Ascending aorta (tissue), 2 donors: Measurements from ENCODE around the gene MRM2. TPM values are rescaled to one million over a fixed set of nuclear protein-coding genes. Genes with fewer than 3 reads are reported as not detected.

Experiments
- DNase-seq, 2 donors: peaks; one replicate each; pipeline ENCODE4 v3.0.0-alpha.2; 2019; ENCODE audit warnings: low spot score in 2 of 2
- H3K27ac ChIP-seq, 2 donors: fragments of 200-600 bp; sonication (generic); one replicate each; pipeline ENCODE4 v1.5.1; 2016 to 2017; ENCODE audit warnings: mild to moderate bottlenecking in 1 of 2
- H3K27me3 ChIP-seq: fragments of 200-600 bp; sonication (generic); one replicate; pipeline ENCODE4 v1.5.1; 2017
- H3K36me3 ChIP-seq, 2 donors: fragments of 200-600 bp; sonication (generic); one replicate each; pipeline ENCODE4 v1.5.1; 2016
- H3K4me1 ChIP-seq, 2 donors: fragments of 200-600 bp; sonication (generic); one replicate each; pipeline ENCODE4 v1.5.1; 2016 to 2017; ENCODE audit warnings: mild to moderate bottlenecking in 1 of 2
- H3K4me3 ChIP-seq, 2 donors: fragments of 200-600 bp; sonication (generic); one replicate each; pipeline ENCODE4 v1.5.1; 2016 to 2017; ENCODE audit warnings: mild to moderate bottlenecking in 1 of 2
- H3K9me3 ChIP-seq, 2 donors: fragments of 200-600 bp; sonication (generic); one replicate each; pipeline ENCODE4 v1.5.1; 2016
- CTCF ChIP-seq, 3 experiments: fragments of 200-600 bp in 2 of 3; fragments of 450-650 bp in 1 of 3; sonication (generic) in 2 of 3; IDR thresholded peaks; one replicate each; pipeline ENCODE4 v1.5.1; 2016 to 2019; ENCODE audit warnings: antibody characterized with exemption in 3 of 3, mild to moderate bottlenecking in 1 of 3, moderate library complexity in 1 of 3
- intact Hi-C: fragments of 100-400 bp; cut with DNase I; formaldehyde crosslinking; loops from one replicate; pipeline ENCODE4 v1.15.1; 2023
- total RNA-seq: library from RNA; depleted of rRNA; stranded (reverse); fragments of >200 nt; gene quantifications from one replicate; pipeline ENCODE4 v1.1.0, GENCODE V29; 2016

The MRM2 gene
- total RNA-seq, 1 donor from 2014 or later: 6.7 TPM

DNA sequence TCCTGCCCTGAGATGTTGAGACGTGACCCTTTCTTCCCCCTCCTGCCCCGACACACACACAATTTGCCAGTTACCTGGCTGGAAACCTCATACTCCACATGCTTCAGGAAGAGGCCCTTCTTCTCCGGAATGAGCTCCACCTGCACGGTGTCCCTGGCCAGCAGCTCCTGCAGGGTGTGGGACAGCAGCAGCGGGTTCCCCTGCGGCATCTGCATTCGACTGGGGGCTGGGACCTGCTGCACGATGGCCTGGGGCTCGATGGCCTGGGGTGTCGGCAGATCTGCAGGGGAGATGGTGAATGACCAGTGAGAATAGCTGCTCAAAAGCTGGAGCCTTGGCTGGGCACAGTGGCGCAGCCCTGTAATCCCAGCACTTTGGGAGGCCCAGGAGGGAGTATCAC lies 36.0 kb upstream of the MRM2 start:
- intact Hi-C loops: no loop called here
- Histone ChIP-seq H3K27me3 (no peaks in the 10 kb centered on the region), H3K4me3 (no peak overlapping the region), H3K9me3 (no peaks in the 10 kb centered on the region), H3K4me1 (no peaks in the 10 kb centered on the region), H3K36me3 (peaks cover 12 to 20% of the 10 kb centered on the region in 2 donors), H3K27ac (no peak overlapping the region)
- no peak for DNase-seq
- no peak for TF ChIP-seq CTCF (IDR thresholded peaks at IDR 0.05)

DNA sequence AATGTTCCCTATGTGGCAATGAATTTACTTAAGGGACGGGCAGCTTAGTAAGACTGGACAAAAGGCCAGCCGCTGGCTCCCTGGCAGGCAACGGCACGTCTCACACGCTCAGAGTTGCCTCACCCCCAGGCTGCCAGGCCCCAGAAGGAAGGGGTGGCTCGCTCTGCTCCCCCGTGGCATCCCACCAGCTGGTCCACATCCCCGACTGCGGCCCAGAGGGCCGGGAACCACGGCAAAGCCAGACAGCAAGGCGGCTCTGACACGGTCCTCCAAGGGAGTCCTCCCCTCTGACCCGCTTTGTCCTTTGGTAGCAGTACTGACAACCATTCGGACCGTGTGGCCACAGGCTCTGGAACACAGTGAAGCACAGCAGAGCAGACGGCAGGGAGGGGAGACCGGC lies 34.1 kb upstream of the MRM2 start:
- H3K4me1 ChIP-seq: no peaks in the 10 kb centered on the region
- H3K9me3 ChIP-seq: no peaks in the 10 kb centered on the region
- intact Hi-C loops: no loop called here
- H3K36me3 ChIP-seq: peaks cover 15 to 30% of the 10 kb centered on the region in 2 donors
- DNase-seq: no peak
- H3K4me3 ChIP-seq: no peak overlapping the region
- no peak for TF ChIP-seq CTCF (IDR thresholded peaks at IDR 0.05)
- no peak overlapping the region for H3K27ac ChIP-seq
- H3K27me3 ChIP-seq: no peaks in the 10 kb centered on the region

DNA sequence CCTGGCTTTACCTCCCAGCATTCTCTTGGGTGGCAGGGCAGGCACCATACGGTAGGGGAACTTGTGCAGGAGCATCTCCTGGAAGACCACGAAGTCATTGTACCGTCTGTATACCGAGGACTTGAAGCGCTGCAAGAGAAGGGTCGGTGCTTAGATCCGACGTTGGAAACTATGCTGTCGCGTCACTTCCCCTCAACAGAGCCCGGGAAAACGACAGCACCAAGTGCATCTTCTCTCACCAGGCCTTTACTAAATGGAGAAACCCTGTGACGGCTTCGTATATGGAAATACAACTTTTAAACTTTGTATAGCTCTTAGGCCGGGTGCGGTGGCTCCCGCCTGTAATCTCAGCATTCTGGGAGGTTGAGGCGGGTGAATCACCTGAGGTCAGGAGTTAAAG lies 33.1 kb upstream of the MRM2 start:
- intact Hi-C loops: no loop called here
- Histone ChIP-seq H3K27me3 (no peaks in the 10 kb centered on the region), H3K36me3 (peaks cover 18 to 33% of the 10 kb centered on the region in 2 donors), H3K9me3 (no peaks in the 10 kb centered on the region), H3K27ac (no peak overlapping the region), H3K4me1 (no peaks in the 10 kb centered on the region), H3K4me3 (no peak overlapping the region)
- DNase-seq: no peak
- TF ChIP-seq CTCF (IDR thresholded peaks at IDR 0.05): no peak

DNA sequence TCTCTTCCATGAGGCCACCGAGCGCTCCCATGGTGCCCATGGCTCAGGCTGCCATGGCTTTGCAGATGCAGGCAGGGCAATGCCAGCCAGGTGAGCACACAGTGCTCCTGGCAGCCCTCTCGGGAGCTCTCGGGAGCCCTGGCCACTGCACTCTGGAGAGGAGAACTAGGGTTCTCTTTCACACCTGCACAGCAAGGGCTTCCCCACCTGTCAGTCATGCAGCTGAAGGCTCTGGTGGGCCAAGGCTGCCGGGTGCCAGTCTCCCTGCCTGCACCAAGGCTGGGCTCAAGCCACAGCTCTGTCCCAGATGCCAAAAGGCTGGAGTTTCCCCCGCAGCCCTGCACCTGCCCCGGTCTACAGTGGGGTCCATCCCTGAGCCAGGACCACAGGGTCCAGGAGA lies 32.7 kb upstream of the MRM2 start:
- no peaks in the 10 kb centered on the region for H3K27me3 ChIP-seq
- intact Hi-C loops: no loop called here
- no peak overlapping the region for H3K27ac ChIP-seq
- no peak for TF ChIP-seq CTCF (IDR thresholded peaks at IDR 0.05)
- no peaks in the 10 kb centered on the region for H3K9me3 ChIP-seq
- H3K4me3 ChIP-seq: no peak overlapping the region
- no peak for DNase-seq
- H3K36me3 ChIP-seq: peaks cover 18 to 33% of the 10 kb centered on the region in 2 donors
- no peaks in the 10 kb centered on the region for H3K4me1 ChIP-seq

DNA sequence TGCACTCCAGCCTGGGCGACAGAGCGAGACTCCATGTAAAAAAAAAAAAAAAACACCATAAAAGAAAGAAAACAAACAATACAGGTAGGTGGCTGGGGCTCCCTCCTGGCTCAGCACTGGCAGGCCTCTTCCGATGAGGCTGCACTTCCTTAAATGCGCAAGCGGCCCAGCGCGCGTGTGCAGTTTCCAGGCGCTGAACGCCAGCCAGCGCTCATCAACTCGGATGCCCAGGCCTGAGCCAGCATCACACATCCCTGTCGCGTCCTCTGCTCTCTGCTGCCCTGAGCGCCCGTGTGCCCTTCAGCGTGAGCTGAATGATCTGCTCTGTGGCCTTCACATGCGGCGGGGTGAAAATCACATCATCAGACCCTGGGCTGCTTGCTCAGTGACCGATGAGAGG lies 31.9 kb upstream of the MRM2 start:
- peaks cover 18 to 33% of the 10 kb centered on the region in 2 donors for H3K36me3 ChIP-seq
- intact Hi-C loops: no loop called here
- no peak for DNase-seq
- H3K4me1 ChIP-seq: no peaks in the 10 kb centered on the region
- no peaks in the 10 kb centered on the region for H3K9me3 ChIP-seq
- H3K4me3 ChIP-seq: no peak overlapping the region
- no peak for TF ChIP-seq CTCF (IDR thresholded peaks at IDR 0.05)
- H3K27me3 ChIP-seq: no peaks in the 10 kb centered on the region
- H3K27ac ChIP-seq: no peak overlapping the region

GRCh38 chr7:2272031-2272430 lies 30.0 kb upstream of the MRM2 start:
- TF ChIP-seq CTCF (IDR thresholded peaks at IDR 0.05): no peak
- Histone ChIP-seq H3K36me3 (peaks cover 18 to 30% of the 10 kb centered on the region in 2 donors), H3K4me1 (no peaks in the 10 kb centered on the region), H3K4me3 (no peak overlapping the region), H3K9me3 (no peaks in the 10 kb centered on the region), H3K27me3 (no peaks in the 10 kb centered on the region), H3K27ac (no peak overlapping the region)
- DNase-seq: no peak
- intact Hi-C loops: no loop called here
